ENCODE measurements around the gene ATP11A. TPM values are rescaled to one million over a fixed set of nuclear protein-coding genes. Genes with fewer than 3 reads are reported as not detected.

ATP11A gene
- total RNA-seq, 2 donors from 2014 or later: 15.8 to 19.6 TPM

- H3K36me3 ChIP-seq: no peaks in the 10 kb centered on the region
- H3K4me1 ChIP-seq: peaks cover 3% of the 10 kb centered on the region
- no peaks in the 10 kb centered on the region for H3K27me3 ChIP-seq
- intact Hi-C loops (cut with DNase I): no loop called here
- H3K9ac ChIP-seq (ENCODE audit: low read depth in 2 of 2, low read length in 2 of 2): no peak overlapping the region
- H3K4me3 ChIP-seq: no peak overlapping the region
- H3K27ac ChIP-seq: no peak overlapping the region
- TF ChIP-seq, protein P1, sequence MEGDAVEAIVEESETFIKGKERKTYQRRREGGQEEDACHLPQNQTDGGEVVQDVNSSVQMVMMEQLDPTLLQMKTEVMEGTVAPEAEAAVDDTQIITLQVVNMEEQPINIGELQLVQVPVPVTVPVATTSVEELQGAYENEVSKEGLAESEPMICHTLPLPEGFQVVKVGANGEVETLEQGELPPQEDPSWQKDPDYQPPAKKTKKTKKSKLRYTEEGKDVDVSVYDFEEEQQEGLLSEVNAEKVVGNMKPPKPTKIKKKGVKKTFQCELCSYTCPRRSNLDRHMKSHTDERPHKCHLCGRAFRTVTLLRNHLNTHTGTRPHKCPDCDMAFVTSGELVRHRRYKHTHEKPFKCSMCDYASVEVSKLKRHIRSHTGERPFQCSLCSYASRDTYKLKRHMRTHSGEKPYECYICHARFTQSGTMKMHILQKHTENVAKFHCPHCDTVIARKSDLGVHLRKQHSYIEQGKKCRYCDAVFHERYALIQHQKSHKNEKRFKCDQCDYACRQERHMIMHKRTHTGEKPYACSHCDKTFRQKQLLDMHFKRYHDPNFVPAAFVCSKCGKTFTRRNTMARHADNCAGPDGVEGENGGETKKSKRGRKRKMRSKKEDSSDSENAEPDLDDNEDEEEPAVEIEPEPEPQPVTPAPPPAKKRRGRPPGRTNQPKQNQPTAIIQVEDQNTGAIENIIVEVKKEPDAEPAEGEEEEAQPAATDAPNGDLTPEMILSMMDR (IDR thresholded peaks at IDR 0.05): no peak
- DNase-seq: no peak
- H3K9me3 ChIP-seq: no peaks in the 10 kb centered on the region
These were observed 197.7 kb downstream of the ATP11A start for GRCh38 chr13:112887557-112887991.

DNA sequence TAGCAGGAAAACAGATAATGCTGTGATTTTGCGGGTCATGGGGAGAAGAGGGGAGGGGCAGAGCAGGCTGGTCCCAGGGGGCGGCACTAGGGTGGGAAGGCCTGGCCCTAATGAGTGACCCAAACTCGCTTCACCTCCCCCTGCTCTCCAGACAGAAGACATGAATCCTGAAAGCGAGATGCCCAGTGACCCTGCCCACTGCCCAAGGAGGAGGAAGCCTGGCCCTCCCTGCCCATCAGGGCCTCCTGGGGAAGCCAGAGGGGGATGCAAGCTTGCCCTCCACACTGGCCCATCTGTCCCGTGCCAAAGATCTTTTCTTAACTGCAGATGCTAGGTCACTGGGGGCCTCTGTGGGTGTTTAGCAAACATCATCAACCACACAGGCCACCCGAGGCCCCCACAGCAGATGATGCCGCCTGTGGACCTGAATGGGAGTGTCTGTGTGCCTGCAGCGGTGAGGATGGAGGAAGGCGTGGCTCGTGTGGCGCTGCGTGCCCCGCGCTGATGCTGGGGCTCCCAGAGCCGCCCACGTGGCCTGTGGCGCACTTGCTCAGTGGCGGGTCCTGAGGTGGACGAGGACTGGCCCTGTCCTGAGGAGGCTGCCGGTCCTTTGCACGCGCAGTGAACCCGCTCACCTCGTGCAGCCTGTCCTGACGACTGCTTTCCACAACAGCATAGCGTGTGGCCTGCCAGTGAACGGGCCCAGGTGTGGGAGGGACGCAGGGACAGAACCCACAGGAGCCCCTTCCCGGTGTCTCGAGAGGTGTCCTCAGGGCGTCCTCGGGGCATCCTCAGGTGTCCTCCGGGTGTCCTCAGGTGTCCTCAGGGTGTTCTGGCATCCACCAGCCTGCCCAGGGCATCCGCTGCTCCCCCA is 198.6 kb downstream of the ATP11A start:
- H3K27ac ChIP-seq: no peak overlapping the region
- no peaks in the 10 kb centered on the region for H3K36me3 ChIP-seq
- H3K4me1 ChIP-seq: peaks cover 7% of the 10 kb centered on the region
- no peaks in the 10 kb centered on the region for H3K27me3 ChIP-seq
- TF ChIP-seq, protein P1 (IDR thresholded peaks at IDR 0.05): no peak
- intact Hi-C loops (cut with DNase I): no loop called here
- DNase-seq: no peak
- no peak overlapping the region for H3K4me3 ChIP-seq
- no peaks in the 10 kb centered on the region for H3K9me3 ChIP-seq
- no peak overlapping the region for H3K9ac ChIP-seq (ENCODE audit: low read depth in 2 of 2, low read length in 2 of 2)

DNA sequence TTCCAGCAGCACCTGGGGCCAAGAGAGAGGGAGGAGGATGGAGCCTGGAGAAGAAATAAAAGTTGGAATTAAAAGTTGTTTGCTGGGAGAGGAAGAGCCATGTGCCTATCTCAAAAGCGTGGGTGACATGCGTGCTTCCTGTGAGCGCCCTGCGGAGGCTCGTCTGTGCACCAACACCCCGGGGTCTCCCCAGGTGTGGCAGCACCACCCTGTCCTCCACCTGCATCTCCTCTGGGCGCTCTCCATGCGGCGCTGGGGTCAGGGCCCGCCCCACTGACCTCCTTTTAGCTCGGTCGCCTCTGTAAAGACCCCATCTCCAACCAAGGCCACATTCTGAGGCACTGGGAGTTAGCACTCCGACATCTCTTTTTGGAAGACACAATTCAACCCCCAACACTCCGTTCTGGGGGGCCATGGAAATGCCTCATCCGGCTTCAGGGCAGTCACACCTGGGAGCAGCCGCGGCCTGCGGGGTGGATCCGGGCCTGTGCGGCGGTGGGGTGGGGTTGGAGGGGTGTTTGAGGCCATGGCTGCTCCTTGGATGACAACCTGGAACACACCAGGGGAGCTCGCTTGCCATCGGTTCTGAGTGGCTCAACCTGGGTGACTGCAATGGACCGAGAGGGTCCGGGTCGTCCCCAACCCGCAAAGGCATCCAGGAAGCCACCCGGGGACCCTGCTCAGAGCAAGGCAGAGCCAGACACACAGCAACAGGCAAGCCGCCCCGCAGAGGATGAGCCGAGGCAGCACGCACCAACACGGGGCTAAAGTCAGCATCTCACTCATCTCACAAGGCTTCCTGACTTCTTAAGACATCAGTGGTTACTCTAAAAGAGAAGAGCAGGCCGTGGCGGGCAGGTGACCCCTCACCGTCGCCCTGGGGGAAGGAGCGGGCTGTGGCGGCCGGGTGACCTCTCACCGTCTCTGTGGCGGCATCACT is 199.8 kb downstream of the ATP11A start:
- no peak overlapping the region for H3K4me3 ChIP-seq
- no peak overlapping the region for H3K9ac ChIP-seq (ENCODE audit: low read depth in 2 of 2, low read length in 2 of 2)
- intact Hi-C loops (cut with DNase I): no loop called here
- TF ChIP-seq, protein P1 (IDR thresholded peaks at IDR 0.05): no peak
- DNase-seq: no peak
- no peaks in the 10 kb centered on the region for H3K9me3 ChIP-seq
- H3K36me3 ChIP-seq: no peaks in the 10 kb centered on the region
- H3K4me1 ChIP-seq: peaks cover 13% of the 10 kb centered on the region
- H3K27ac ChIP-seq: no peak overlapping the region
- H3K27me3 ChIP-seq: peaks cover 3% of the 10 kb centered on the region

- DNase-seq: no peak
- intact Hi-C loops (cut with DNase I): no loop called here
- no peak overlapping the region for H3K9ac ChIP-seq (ENCODE audit: low read depth in 2 of 2, low read length in 2 of 2)
- TF ChIP-seq, protein P1 (IDR thresholded peaks at IDR 0.05): no peak
- no peak overlapping the region for H3K4me3 ChIP-seq
- peaks cover 19% of the 10 kb centered on the region for H3K4me1 ChIP-seq
- H3K36me3 ChIP-seq: no peaks in the 10 kb centered on the region
- peaks cover 11% of the 10 kb centered on the region for H3K27me3 ChIP-seq
- no peak overlapping the region for H3K27ac ChIP-seq
- no peaks in the 10 kb centered on the region for H3K9me3 ChIP-seq
These were observed 200.7 kb downstream of the ATP11A start for GRCh38 chr13:112890316-112891145.

Measured in colonic mucosa (tissue), 4 donors.